Fibroblast of skin of scalp (primary cell): ENCODE data around the gene MPND.

Experiments
- DNase-seq: peaks from one replicate; pipeline ENCODE4 v3.0.0-alpha.2; 2013

Gene MPND

DNA sequence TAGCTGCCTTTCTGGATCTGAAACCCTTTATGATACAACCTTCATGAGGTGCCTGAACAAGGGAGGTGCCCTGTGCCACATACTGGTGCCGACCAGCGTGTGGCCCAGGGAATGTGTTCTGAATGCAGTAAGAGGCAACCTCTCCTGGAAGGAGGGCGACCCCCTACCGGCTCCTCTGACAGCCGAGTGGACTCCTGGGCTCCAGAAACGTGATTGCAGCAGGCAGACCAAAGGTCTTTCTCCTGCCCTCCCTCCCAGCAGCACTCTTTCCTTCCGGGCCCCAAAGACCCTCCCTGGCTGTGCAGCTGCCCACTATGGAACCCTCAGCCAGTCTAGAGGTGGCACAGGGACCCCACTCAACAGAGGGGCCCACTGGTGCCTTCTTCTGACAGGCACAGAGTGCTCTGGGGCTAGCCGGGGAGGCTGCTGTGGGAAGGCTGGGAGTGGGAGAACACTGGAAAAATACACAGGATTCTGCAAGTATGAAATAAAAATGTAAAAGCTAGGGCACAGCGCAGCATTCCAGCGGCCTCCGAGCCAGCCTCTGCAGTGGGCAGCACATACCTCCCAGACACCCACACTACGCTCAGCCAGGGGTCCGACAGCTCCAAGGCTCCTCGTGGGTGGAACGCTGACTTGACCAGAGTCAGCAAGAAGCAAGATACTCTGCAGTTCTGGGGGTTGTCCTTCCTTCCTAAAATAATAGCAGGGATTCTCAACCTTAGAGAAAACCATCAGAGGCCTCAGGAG is 42.1 kb downstream of the MPND start:
- no peak for DNase-seq

GRCh38 chr19:4386041-4386782 is 42.9 kb downstream of the MPND start:
- no peak for DNase-seq

DNA sequence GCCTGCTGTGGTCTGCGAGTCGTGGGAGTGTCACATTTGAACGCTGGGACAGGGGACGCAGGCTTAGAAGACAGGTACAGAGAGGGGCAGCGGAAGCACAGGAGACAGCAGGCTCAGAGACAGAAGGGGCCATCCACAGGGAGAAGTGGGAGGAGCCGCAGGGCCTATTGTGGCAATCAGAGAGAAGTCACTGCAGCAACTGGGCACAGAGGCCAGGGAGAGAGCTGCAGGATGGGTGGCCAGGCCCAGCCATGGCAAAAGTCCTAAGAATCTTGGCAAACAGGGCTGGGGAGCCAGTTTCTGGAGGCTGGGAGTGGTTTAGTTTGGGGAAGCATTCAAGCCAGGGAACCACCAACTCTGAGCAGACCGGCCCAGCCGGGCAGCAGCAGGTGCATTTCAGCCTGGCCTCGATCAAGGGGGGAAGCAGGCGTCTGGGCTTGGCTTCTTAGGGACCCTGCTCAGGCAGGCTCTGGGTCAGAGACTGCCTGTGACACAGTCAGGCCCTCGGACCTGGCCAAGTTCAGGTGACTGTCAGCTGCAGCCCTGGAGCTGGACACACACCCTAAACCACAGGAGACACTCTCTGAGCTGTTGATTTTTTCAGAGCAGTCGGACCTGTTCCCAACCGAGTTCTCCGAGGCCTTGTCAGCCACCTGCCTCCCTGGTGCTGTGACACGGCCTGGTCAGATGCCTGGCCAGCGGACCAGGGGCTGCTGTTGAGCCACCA is 45.1 kb downstream of the MPND start:
- no peak for DNase-seq

- no peak for DNase-seq
These were observed 45.7 kb downstream of the MPND start for GRCh38 chr19:4389064-4389375.

GRCh38 chr19:4389511-4390016 is 46.2 kb downstream of the MPND start:
- DNase-seq = no peak

GRCh38 chr19:4390017-4390566 is 46.7 kb downstream of the MPND start:
- no peak for DNase-seq

- DNase-seq = peak; percentile 42
These were observed 47.4 kb downstream of the MPND start for GRCh38 chr19:4390567-4391305.

DNA sequence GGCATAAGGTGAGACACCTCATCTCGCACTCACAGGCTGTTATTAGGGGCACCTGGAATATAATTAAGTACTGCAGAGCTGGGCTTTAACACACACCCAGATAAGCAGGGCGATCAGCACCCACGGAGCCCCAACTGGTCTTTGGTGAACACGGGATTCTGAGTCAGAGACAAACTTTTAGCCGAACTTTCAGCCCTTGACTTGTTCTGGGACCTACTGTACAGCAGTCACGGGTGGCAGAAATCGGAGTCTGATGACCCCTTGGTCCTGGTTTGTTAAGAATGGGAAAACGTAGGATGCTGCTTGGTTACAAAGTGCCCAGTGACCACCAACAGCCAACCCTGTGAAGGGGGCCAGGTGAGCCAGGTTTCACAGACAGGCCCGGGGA is 47.9 kb downstream of the MPND start:
- DNase-seq = no peak

DNA sequence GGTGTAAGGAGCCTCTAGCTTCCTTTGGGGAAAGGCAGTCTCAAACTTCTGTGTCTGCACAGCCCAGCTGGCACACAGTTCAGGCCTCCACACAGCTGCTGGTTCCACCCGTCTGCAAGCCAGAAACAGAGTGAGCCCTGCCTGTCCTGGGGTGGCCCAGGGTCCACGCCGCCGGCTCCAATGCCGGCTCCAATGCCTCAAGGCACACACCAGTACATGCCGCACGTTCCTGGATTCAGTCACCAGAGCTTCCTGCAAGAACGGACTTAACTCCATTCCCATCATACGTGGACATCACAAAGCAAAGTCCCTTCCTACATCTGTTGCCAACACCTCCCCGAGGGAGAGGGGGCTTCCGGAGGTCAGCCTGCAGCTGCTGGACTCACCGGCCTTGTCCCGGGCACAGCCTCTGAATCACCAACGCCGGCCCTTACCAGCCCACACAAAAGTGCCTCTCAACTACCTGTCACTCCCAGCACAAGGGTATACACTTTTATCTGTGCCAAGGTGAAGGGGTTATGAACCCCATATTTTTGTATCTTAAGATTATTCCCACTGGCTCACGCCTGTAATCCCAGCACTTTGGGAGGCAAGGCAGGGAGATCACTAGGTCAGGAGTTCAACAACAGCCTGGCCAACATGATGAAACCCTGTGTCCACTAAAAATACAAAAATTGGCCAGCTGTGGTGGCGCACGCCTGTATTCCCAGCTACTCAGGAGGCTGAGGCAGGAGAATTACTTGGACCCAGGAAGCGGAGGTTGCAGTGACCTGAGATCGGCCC is 48.5 kb downstream of the MPND start:
- peak; percentile 36 for DNase-seq

GRCh38 chr19:4393947-4394590 is 50.7 kb downstream of the MPND start:
- DNase-seq = no peak

DNA sequence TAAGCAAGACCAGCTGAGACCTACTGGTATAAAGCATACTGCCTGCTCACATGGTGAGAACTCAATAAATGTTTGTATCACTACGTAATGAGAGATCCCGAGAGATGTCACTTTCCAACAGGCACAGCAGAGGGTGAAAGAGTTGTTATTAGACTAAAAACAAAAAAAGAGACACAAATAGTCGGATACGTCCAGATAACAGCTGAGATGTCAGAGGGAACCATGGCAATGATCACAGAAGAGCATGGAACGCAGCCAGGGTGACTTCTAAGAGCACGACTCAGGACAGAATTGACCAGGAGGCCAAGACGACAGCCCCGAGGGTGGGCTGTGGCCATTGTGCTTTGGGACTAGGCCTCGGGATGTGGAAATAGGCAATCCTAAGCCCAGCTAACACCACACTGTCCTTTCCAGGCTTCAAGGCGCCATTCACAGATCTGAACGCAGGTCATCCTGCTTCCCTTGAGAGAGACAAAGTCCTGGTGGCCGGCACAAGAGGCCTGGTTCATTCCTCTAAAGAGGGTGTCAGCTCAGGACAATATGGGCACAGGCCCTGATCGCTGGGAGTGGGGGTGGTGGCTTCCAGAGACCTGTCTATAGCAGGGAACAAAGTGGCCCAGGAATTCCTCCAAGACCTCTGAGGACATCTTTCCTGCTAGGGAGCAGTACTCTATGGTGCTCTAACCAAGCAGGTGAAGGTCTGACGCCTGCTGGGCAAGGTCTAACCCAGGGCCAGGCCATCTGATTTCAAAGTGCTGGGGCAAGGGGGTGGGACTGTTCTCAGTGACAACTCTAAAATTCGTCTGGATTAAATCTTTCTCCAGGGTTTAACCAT is 53.8 kb downstream of the MPND start:
- DNase-seq = no peak

DNA sequence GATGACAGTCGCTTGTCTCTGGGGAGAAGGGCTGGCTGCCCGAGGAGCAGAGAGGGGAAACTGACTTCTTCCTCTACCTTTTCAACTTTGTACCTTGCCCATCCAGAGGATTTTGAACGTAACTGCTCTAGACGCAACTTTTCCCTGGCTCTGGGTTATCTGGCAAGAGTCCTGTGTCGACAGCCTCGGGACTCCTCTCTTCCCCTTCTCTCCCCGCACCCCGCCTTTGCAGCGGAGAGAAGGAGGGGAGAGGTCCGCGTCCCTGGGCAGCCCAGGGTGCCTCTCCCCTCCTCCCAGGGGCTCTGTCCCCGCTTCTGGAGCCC is 56.4 kb downstream of the MPND start:
- no peak for DNase-seq

DNA sequence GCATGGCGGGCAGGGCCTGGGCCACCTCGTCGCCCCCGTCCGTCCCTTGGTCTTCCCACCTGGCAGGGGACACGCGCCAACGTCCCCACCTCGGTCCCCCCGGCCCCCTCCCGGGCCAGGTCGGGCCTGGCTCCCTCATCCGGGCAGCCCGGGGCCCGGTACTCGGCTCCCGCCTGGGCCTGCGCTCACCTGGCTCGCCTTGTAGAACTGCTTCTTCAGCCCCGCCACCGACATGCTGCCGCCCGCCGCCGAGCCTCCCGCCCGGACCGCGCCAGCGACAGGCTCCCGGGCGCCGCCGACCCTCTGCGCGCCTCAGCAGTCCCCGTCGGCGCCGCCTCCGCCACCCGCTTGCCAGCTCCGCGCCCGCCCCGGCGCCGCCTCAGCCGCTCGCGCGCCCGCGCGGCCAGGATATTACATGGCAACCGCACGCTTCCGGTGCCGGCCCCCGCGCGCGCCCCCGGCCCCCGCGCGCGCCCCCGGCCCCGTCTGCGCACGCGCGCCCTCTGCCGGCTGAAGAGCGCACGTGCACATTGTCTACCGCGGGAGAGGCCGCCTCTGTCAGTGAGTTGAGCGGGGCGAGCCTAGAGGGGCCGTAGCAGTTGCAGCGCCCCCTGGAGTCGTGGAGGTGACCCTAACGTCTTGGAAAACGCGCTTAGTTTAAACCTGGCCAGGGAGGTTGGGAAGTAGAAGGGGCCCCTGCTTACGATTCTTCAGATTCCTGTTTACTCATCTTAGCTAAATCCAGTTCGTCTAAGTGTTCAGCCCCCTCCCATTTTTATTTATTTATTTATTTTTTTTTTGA is 57.0 kb downstream of the MPND start, which contains the start of gene SH3GL1:
SH3GL1 (minus strand) TSS at position 413 of the 802 bp plus-strand sequence; CDS start at position 234, 179 bp downstream.
- DNase-seq = peak; percentile 91

- DNase-seq = no peak
These were observed 58.4 kb downstream of the MPND start for GRCh38 chr19:4401769-4402170.

- peak; percentile 100 for DNase-seq
These were observed 59.0 kb downstream of the MPND start, which contains the start of gene CHAF1A for GRCh38 chr19:4402171-4403004. Gene CHAF1A, plus strand, starts transcription at chr19:4402640. Its CDS starts 123 bp downstream, at chr19:4402763.

- no peak for DNase-seq
These were observed 59.8 kb downstream of the MPND start for GRCh38 chr19:4403005-4403761.

DNA sequence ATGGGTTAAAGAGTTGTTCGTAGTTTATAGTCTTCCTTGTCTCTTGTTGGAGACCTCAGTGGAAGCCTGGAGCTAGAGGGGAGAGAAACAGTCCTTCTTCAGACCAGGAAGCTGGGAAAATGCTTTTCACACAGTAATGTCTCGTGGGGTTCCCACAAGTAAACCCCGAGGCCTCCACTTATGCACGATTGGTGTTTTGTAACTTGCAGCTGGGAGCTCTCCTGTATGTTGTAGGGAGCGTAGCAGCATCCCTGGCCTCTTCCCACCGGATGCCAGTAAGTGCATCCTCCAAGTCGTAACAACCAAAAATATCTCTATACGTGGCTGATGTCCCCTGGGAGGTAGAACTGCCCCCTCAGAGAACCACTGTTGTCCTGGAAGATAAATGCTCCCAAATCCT is 62.6 kb downstream of the MPND start:
- no peak for DNase-seq
